Thyroid gland (tissue), 4 donors: ENCODE results near the gene TCHHL1. TPM values are rescaled to one million over a fixed set of nuclear protein-coding genes. Genes with fewer than 3 reads are reported as not detected.

Experiments
- DNase-seq, 2 donors: peaks; one replicate each; pipeline ENCODE4 v3.0.0-alpha.2; 2019
- H3K27ac ChIP-seq, 3 donors: fragments of 200-600 bp; sonication (generic); 1 replicate in 2 of 3; 2 replicates in 1 of 3; pipeline ENCODE4 v1.5.1; 2016 to 2019; ENCODE audit warnings: mild to moderate bottlenecking in 1 of 3, moderate library complexity in 1 of 3
- H3K27me3 ChIP-seq: fragments of 200-600 bp; sonication (generic); one replicate; pipeline ENCODE4 v1.5.1; 2019
- H3K36me3 ChIP-seq, 2 donors: fragments of 200-600 bp; sonication (generic); one replicate each; pipeline ENCODE4 v1.5.1; 2016 to 2019
- H3K4me1 ChIP-seq, 2 donors: fragments of 200-600 bp; sonication (generic); one replicate each; pipeline ENCODE4 v1.5.1; 2017 to 2019
- H3K4me3 ChIP-seq, 3 donors: fragments of 200-600 bp; sonication (generic); replicated peaks in 1 of 3; 1 replicate in 2 of 3; 2 replicates in 1 of 3; pipeline ENCODE4 v1.5.1; 2016; ENCODE audit warnings: mild to moderate bottlenecking in 1 of 3
- H3K9me3 ChIP-seq: fragments of 200-600 bp; sonication (generic); one replicate; pipeline ENCODE4 v1.5.1; 2017
- CTCF ChIP-seq, 6 experiments: fragments of 200-600 bp in 3 of 6; fragments of 450-650 bp in 3 of 6; sonication (generic) in 3 of 6; IDR thresholded peaks; one replicate each; pipeline ENCODE4 v1.5.1; 2016 to 2019; ENCODE audit warnings: antibody characterized with exemption in 6 of 6, mild to moderate bottlenecking in 2 of 6, inconsistent platforms in 1 of 6, moderate library complexity in 1 of 6
- POLR2A ChIP-seq, 2 donors: fragments of 450-650 bp; IDR thresholded peaks; one replicate each; pipeline ENCODE4 v1.6.1; 2017; ENCODE audit warnings: antibody characterized with exemption in 2 of 2, mild to moderate bottlenecking in 2 of 2, moderate library complexity in 1 of 2
- WGBS, 2 donors: methylation state at CpG; one replicate each; pipeline ENCODE4 v1.1.5; 2017; 5-methylcytosine and 5-hydroxymethylcytosine counted together
- intact Hi-C: fragments of 100-400 bp; cut with DNase I; formaldehyde crosslinking; loops from one replicate; pipeline ENCODE4 v1.15.1; 2023
- total RNA-seq, 4 donors: library from RNA; depleted of rRNA; stranded (reverse); fragments of >200 nt; gene quantifications; one replicate each; pipeline ENCODE4 v1.2.3, GENCODE V29; 2016

Gene TCHHL1
- total RNA-seq, 4 donors from 2014 or later: not detected

GRCh38 chr1:152071123-152071522 lies 17.7 kb downstream of the TCHHL1 start:
- H3K4me3 ChIP-seq: no peak overlapping the region
- intact Hi-C loops: no loop called here
- 80 to 83% methylated on average over 3 of the region's 3 CpGs for WGBS, 2 donors
- no peak for TF ChIP-seq CTCF (IDR thresholded peaks at IDR 0.05)
- no peak for TF ChIP-seq POLR2A (IDR thresholded peaks at IDR 0.05)
- H3K4me1 ChIP-seq: no peaks in the 10 kb centered on the region
- no peak overlapping the region for H3K27ac ChIP-seq
- H3K9me3 ChIP-seq: no peaks in the 10 kb centered on the region
- H3K27me3 ChIP-seq: no peaks in the 10 kb centered on the region
- no peak for DNase-seq
- H3K36me3 ChIP-seq: no peaks in the 10 kb centered on the region

- intact Hi-C loops: no loop called here
- H3K4me3 ChIP-seq: no peak overlapping the region
- H3K36me3 ChIP-seq: no peaks in the 10 kb centered on the region
- TF ChIP-seq CTCF (IDR thresholded peaks at IDR 0.05) (no peak), POLR2A (IDR thresholded peaks at IDR 0.05) (no peak)
- DNase-seq: no peak
- no peaks in the 10 kb centered on the region for H3K4me1 ChIP-seq
- H3K27ac ChIP-seq: no peak overlapping the region
- WGBS, 2 donors: 27 to 80% methylated on average over 1 of the region's 1 CpG
- H3K27me3 ChIP-seq: no peaks in the 10 kb centered on the region
- H3K9me3 ChIP-seq: no peaks in the 10 kb centered on the region
Observed at GRCh38 chr1:152067929-152068328, 20.9 kb downstream of the TCHHL1 start.

GRCh38 chr1:152067150-152067549 lies 21.7 kb downstream of the TCHHL1 start:
- Histone ChIP-seq H3K9me3 (no peaks in the 10 kb centered on the region), H3K27ac (no peak overlapping the region), H3K4me1 (no peaks in the 10 kb centered on the region), H3K27me3 (no peaks in the 10 kb centered on the region), H3K36me3 (no peaks in the 10 kb centered on the region), H3K4me3 (no peak overlapping the region)
- no peak for DNase-seq
- intact Hi-C loops: no loop called here
- TF ChIP-seq POLR2A (IDR thresholded peaks at IDR 0.05): no peak
- no peak for TF ChIP-seq CTCF (IDR thresholded peaks at IDR 0.05)

- DNase-seq: no peak
- Histone ChIP-seq H3K27me3 (no peaks in the 10 kb centered on the region), H3K27ac (no peak overlapping the region), H3K36me3 (no peaks in the 10 kb centered on the region), H3K4me1 (no peaks in the 10 kb centered on the region), H3K9me3 (no peaks in the 10 kb centered on the region), H3K4me3 (no peak overlapping the region)
- intact Hi-C loops: no loop called here
- TF ChIP-seq CTCF (IDR thresholded peaks at IDR 0.05): no peak
- TF ChIP-seq POLR2A (IDR thresholded peaks at IDR 0.05): no peak
Observed at GRCh38 chr1:152061952-152062351, 26.9 kb downstream of the TCHHL1 start.

- TF ChIP-seq CTCF (IDR thresholded peaks at IDR 0.05) (no peak), POLR2A (IDR thresholded peaks at IDR 0.05) (no peak)
- H3K27me3 ChIP-seq: no peaks in the 10 kb centered on the region
- peaks cover 5 to 6% of the 10 kb centered on the region in 2 donors for H3K4me1 ChIP-seq
- WGBS, 2 donors: 77% methylated on average over 13 of the region's 13 CpGs
- H3K36me3 ChIP-seq: no peaks in the 10 kb centered on the region
- no peaks in the 10 kb centered on the region for H3K9me3 ChIP-seq
- intact Hi-C loops: loop anchor here (2.0 to 10.0 kb wide), 3 partner anchors 91 to 401 kb away; no protein-coding TSS in a partner anchor
- no peak overlapping the region for H3K27ac ChIP-seq
- no peak for DNase-seq
- H3K4me3 ChIP-seq: no peak overlapping the region
Observed at GRCh38 chr1:152053375-152053774, 35.5 kb downstream of the TCHHL1 start.
